ENCODE measurements around the gene GIMAP4. TPM values are rescaled to one million over a fixed set of nuclear protein-coding genes. Genes with fewer than 3 reads are reported as not detected.
A peak's percentile ranks its signal among the peaks of the same experiment; 100 is the strongest.
"Not testable (repeated sequence)": the region's sequence is repeated elsewhere in the genome, so short reads cannot be mapped to it uniquely, and the experiment has no call there.

The GIMAP4 gene
- total RNA-seq, 1 experiment from 2014 or later: not detected

- TF ChIP-seq CTCF (IDR thresholded peaks at IDR 0.05; ENCODE audit: unreplicated experiment): no peak
- Mint-ChIP-seq H3K9me3 (ENCODE audit: unreplicated experiment) (no peaks in the 10 kb centered on the region), H3K27me3 (ENCODE audit: insufficient read depth, unreplicated experiment) (peaks cover 2% of the 10 kb centered on the region), H3K27ac (ENCODE audit: low read depth, unreplicated experiment) (no peak overlapping the region), H3K4me1 (ENCODE audit: insufficient read depth, unreplicated experiment) (no peaks in the 10 kb centered on the region), H3K36me3 (ENCODE audit: insufficient read depth, unreplicated experiment) (no peaks in the 10 kb centered on the region), H3K4me3 (ENCODE audit: unreplicated experiment) (no peak overlapping the region)
- intact Hi-C loops (cut with micrococcal nuclease): no loop called here
- POLR2A ChIA-PET: no interaction called here
- DNase-seq (ENCODE audit: unreplicated experiment): no peak
- BruUV-seq (replicated peaks): no TSS peak
- CTCF ChIA-PET: no interaction called here
These were observed 46.7 kb downstream of the GIMAP4 start for GRCh38 chr7:150613880-150614279.

GRCh38 chr7:150614426-150614825, 47.2 kb downstream of the GIMAP4 start:
- H3K27ac Mint-ChIP-seq (ENCODE audit: low read depth, unreplicated experiment); CTCF ChIA-PET; DNase-seq (ENCODE audit: unreplicated experiment); H3K4me1 Mint-ChIP-seq (ENCODE audit: insufficient read depth, unreplicated experiment); H3K9me3 Mint-ChIP-seq (ENCODE audit: unreplicated experiment); BruUV-seq (replicated peaks); POLR2A ChIA-PET; H3K36me3 Mint-ChIP-seq (ENCODE audit: insufficient read depth, unreplicated experiment); intact Hi-C loops (cut with micrococcal nuclease); H3K27me3 Mint-ChIP-seq (ENCODE audit: insufficient read depth, unreplicated experiment); H3K4me3 Mint-ChIP-seq (ENCODE audit: unreplicated experiment): not testable (repeated sequence)

GRCh38 chr7:150615221-150615755, 48.1 kb downstream of the GIMAP4 start:
- DNase-seq (ENCODE audit: unreplicated experiment); H3K9me3 Mint-ChIP-seq (ENCODE audit: unreplicated experiment); H3K4me3 Mint-ChIP-seq (ENCODE audit: unreplicated experiment); POLR2A ChIA-PET; intact Hi-C loops (cut with micrococcal nuclease); H3K27ac Mint-ChIP-seq (ENCODE audit: low read depth, unreplicated experiment); CTCF ChIA-PET; H3K4me1 Mint-ChIP-seq (ENCODE audit: insufficient read depth, unreplicated experiment); BruUV-seq (replicated peaks); H3K36me3 Mint-ChIP-seq (ENCODE audit: insufficient read depth, unreplicated experiment); H3K27me3 Mint-ChIP-seq (ENCODE audit: insufficient read depth, unreplicated experiment): not testable (repeated sequence)

- no peak for TF ChIP-seq CTCF (IDR thresholded peaks at IDR 0.05; ENCODE audit: unreplicated experiment)
- ChIA-PET CTCF (no interaction called here), POLR2A (no interaction called here)
- Mint-ChIP-seq H3K36me3 (ENCODE audit: insufficient read depth, unreplicated experiment) (no peaks in the 10 kb centered on the region), H3K4me3 (ENCODE audit: unreplicated experiment) (no peak overlapping the region), H3K27ac (ENCODE audit: low read depth, unreplicated experiment) (no peak overlapping the region), H3K27me3 (ENCODE audit: insufficient read depth, unreplicated experiment) (peaks cover 5% of the 10 kb centered on the region), H3K9me3 (ENCODE audit: unreplicated experiment) (no peaks in the 10 kb centered on the region), H3K4me1 (ENCODE audit: insufficient read depth, unreplicated experiment) (no peaks in the 10 kb centered on the region)
- no TSS peak for BruUV-seq (replicated peaks)
- peak; percentile 30 for DNase-seq (ENCODE audit: unreplicated experiment)
- intact Hi-C loops (cut with micrococcal nuclease): no loop called here
These were observed 52.9 kb downstream of the GIMAP4 start for GRCh38 chr7:150620061-150620460.

GRCh38 chr7:150620617-150621371, 53.6 kb downstream of the GIMAP4 start:
- Mint-ChIP-seq H3K27ac (ENCODE audit: low read depth, unreplicated experiment) (no peak overlapping the region), H3K4me1 (ENCODE audit: insufficient read depth, unreplicated experiment) (no peaks in the 10 kb centered on the region), H3K9me3 (ENCODE audit: unreplicated experiment) (no peaks in the 10 kb centered on the region), H3K4me3 (ENCODE audit: unreplicated experiment) (no peak overlapping the region), H3K36me3 (ENCODE audit: insufficient read depth, unreplicated experiment) (no peaks in the 10 kb centered on the region), H3K27me3 (ENCODE audit: insufficient read depth, unreplicated experiment) (peaks cover 11% of the 10 kb centered on the region)
- TF ChIP-seq CTCF (IDR thresholded peaks at IDR 0.05; ENCODE audit: unreplicated experiment): no peak
- no TSS peak for BruUV-seq (replicated peaks)
- POLR2A ChIA-PET: no interaction called here
- intact Hi-C loops (cut with micrococcal nuclease): no loop called here
- CTCF ChIA-PET: no interaction called here
- DNase-seq (ENCODE audit: unreplicated experiment): no peak

All from MCF 10A (cell line).